Fibroblast of lung (primary cell): ENCODE data around the gene NSRP1. TPM values are rescaled to one million over a fixed set of nuclear protein-coding genes. Genes with fewer than 3 reads are reported as not detected.

Source experiments
- DNase-seq, 2 donors: peaks; one replicate each; pipeline versions ENCODE4 v3.0.0 to v3.0.0-alpha.2; 2010; ENCODE audit warnings: low read depth in 2 of 2
- H2AFZ ChIP-seq: 2 replicates; pipeline ENCODE4 v1.5.1; 2012; ENCODE audit warnings: low read length, control low read depth, inconsistent platforms
- H3K27ac ChIP-seq: 2 replicates; pipeline ENCODE4 v1.5.1; 2011; ENCODE audit warnings: low read length, control low read depth; ENCODE audit not compliant: insufficient read depth
- H3K27me3 ChIP-seq: 2 replicates; pipeline ENCODE4 v1.5.1; 2011; ENCODE audit warnings: mild to moderate bottlenecking, low read length; ENCODE audit not compliant: control insufficient read depth, insufficient read depth
- H3K36me3 ChIP-seq: 2 replicates; pipeline ENCODE4 v1.5.1; 2011; ENCODE audit warnings: low read length; ENCODE audit not compliant: control insufficient read depth, insufficient read depth
- H3K4me1 ChIP-seq: 2 replicates; pipeline ENCODE4 v1.5.1; 2011; ENCODE audit warnings: low read length; ENCODE audit not compliant: control insufficient read depth, insufficient read depth; ENCODE audit errors: extremely low read depth
- H3K4me2 ChIP-seq: 2 replicates; pipeline ENCODE4 v1.5.1; 2011; ENCODE audit warnings: low read length, control low read depth; ENCODE audit not compliant: insufficient read depth; ENCODE audit errors: extremely low read depth
- H3K4me3 ChIP-seq, 4 experiments: fragments of 200-600 bp in 1 of 4; sonication (generic) in 1 of 4; replicated peaks in 1 of 4; 2 replicates each; pipeline ENCODE4 v1.5.1; 2011 to 2016; ENCODE audit warnings: low read length in 4 of 4, low read depth in 3 of 4, mild to moderate bottlenecking in 3 of 4, control low read depth in 2 of 4, inconsistent platforms in 1 of 4, mixed read lengths in 1 of 4; ENCODE audit not compliant: insufficient read depth in 1 of 4; ENCODE audit errors: control extremely low read depth in 1 of 4
- H3K79me2 ChIP-seq: 2 replicates; pipeline ENCODE4 v1.5.1; 2012; ENCODE audit warnings: mild to moderate bottlenecking, low read length, inconsistent platforms; ENCODE audit not compliant: control insufficient read depth, insufficient read depth
- H3K9ac ChIP-seq: 2 replicates; pipeline ENCODE4 v1.5.1; 2011; ENCODE audit warnings: mild to moderate bottlenecking, low read length, control low read depth; ENCODE audit not compliant: insufficient read depth
- H3K9me3 ChIP-seq: 2 replicates; pipeline ENCODE4 v1.5.1; 2012; ENCODE audit warnings: low read depth, low read length; ENCODE audit not compliant: control insufficient read depth, insufficient read depth
- H4K20me1 ChIP-seq: 2 replicates; pipeline ENCODE4 v1.5.1; 2011; ENCODE audit warnings: low read length; ENCODE audit not compliant: control insufficient read depth, insufficient read depth; ENCODE audit errors: extremely low read depth
- EZH2 ChIP-seq: IDR thresholded peaks from 2 replicates; pipeline ENCODE4 v1.5.1; 2012; ENCODE audit warnings: low read length, control low read depth, mild to moderate bottlenecking; ENCODE audit errors: missing control alignments
- polyA plus RNA-seq, 2 donors: library from polyadenylated mRNA; depleted of rRNA in 1 of 2; stranded (reverse) in 1 of 2; unstranded in 1 of 2; fragments of >200 nt; gene quantifications; 2 replicates each; pipeline ENCODE4 v1.2.1, GENCODE V29; 2011 to 2012; ENCODE audit warnings: missing spikeins in 1 of 2
- total RNA-seq: library from RNA; depleted of rRNA; stranded (reverse); fragments of >200 nt; gene quantifications from 2 replicates; pipeline ENCODE4 v1.2.1, GENCODE V29; 2014
- TF ChIP-seq, protein P1 (sequence below), 2 donors: IDR thresholded peaks in 1 of 2; conservative IDR thresholded peaks in 1 of 2; 1 replicate in 1 of 2; 2 replicates in 1 of 2; pipeline ENCODE4 v1.5.1; 2011 to 2012; ENCODE audit warnings: low read length in 2 of 2, control low read depth in 1 of 2, inconsistent platforms in 1 of 2, low read depth in 1 of 2, mild to moderate bottlenecking in 1 of 2

NSRP1 gene
- total and polyA plus RNA-seq, 2 donors (not counting 1 experiment from before 2014, with no cell fraction given), result 12.7 to 19.8 TPM

DNA sequence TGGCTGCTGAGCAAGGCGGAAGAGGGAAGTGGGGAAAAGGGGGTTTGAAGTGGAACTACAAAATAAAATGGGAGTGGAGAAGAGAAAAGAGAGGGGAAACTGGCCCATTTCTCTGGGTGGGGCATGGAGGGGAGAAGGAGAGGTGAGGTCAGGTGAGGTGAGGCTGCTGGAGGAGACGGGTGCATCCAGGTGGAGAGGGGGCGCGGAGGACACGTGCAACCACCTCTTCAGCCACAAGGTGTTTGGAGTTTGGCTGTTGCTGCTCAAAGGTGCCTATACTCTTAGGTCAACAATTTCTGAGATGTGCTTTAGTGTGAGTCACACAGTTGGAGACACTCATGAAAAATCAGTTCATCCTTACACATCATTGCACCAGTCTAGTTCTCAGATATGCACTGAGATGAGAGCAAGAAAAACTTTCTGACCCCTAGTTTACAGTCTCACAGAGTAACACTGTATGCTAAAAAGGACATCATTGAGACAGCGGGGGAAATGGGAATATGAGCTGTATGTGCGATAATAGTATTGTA is 114.0 kb downstream of the NSRP1 start:
- H3K9ac ChIP-seq, result no peak overlapping the region
- no peak overlapping the region for H2AFZ ChIP-seq
- DNase-seq, result no peak
- H3K79me2 ChIP-seq, result no peaks in the 10 kb centered on the region
- no peaks in the 10 kb centered on the region for H3K36me3 ChIP-seq
- no peak overlapping the region for H3K4me3 ChIP-seq
- no peaks in the 10 kb centered on the region for H4K20me1 ChIP-seq
- peaks cover 43% of the 10 kb centered on the region for H3K27me3 ChIP-seq
- TF ChIP-seq, protein P1, sequence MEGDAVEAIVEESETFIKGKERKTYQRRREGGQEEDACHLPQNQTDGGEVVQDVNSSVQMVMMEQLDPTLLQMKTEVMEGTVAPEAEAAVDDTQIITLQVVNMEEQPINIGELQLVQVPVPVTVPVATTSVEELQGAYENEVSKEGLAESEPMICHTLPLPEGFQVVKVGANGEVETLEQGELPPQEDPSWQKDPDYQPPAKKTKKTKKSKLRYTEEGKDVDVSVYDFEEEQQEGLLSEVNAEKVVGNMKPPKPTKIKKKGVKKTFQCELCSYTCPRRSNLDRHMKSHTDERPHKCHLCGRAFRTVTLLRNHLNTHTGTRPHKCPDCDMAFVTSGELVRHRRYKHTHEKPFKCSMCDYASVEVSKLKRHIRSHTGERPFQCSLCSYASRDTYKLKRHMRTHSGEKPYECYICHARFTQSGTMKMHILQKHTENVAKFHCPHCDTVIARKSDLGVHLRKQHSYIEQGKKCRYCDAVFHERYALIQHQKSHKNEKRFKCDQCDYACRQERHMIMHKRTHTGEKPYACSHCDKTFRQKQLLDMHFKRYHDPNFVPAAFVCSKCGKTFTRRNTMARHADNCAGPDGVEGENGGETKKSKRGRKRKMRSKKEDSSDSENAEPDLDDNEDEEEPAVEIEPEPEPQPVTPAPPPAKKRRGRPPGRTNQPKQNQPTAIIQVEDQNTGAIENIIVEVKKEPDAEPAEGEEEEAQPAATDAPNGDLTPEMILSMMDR (conservative IDR thresholded peaks at IDR 0.05 in 1 of 2, IDR thresholded peaks at IDR 0.05 in 1 of 2; ENCODE audit: low read depth in 1 of 2, low read length in 2 of 2), result no peak
- TF ChIP-seq EZH2, result no peak
- H3K4me2 ChIP-seq, result no peak overlapping the region
- H3K9me3 ChIP-seq, result no peaks in the 10 kb centered on the region
- H3K4me1 ChIP-seq, result no peaks in the 10 kb centered on the region
- no peak overlapping the region for H3K27ac ChIP-seq

DNA sequence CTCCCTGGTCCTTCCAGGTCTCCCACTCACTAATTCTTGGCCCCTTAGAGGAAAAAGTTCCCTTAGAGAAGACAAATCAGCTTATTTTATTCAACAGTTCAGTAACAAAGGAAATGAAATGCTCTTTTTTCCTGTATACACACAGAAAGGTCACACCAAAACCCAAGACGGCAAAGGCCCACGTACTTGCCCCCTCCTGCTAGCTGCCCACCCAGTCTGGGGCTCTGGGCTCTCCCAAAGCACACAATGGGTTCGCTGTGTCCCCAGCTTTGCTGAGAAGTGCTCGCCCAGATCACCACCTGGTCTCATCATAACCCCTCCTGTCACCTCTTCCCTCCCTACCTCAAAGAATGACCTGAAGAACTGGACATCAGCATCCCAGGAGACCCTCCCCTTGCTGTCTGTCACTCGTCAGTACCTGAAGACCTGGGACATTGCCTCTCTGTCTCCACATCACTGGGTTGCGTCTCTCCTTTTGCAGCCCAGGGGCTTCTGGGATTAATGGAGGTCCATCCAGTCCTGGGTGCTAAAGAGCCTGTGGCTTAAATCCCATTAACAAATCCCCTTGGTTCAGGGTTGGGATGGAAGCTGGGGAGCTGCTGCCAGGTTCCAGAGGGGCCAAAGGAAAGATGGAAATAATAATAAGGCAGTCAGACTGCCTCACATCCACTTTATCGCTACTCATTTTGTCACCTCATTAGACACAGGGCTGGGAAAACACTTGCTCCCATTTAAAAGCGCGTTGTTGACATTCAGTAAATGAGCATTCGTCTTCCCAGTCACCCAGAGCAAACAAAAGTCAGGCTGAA is 115.6 kb downstream of the NSRP1 start:
- no peak overlapping the region for H3K9ac ChIP-seq
- H4K20me1 ChIP-seq, result no peaks in the 10 kb centered on the region
- H3K9me3 ChIP-seq, result no peaks in the 10 kb centered on the region
- no peaks in the 10 kb centered on the region for H3K36me3 ChIP-seq
- no peak overlapping the region for H2AFZ ChIP-seq
- no peak for DNase-seq
- H3K27me3 ChIP-seq, result peaks cover 50% of the 10 kb centered on the region
- H3K4me2 ChIP-seq, result no peak overlapping the region
- no peak overlapping the region for H3K4me3 ChIP-seq
- H3K79me2 ChIP-seq, result no peaks in the 10 kb centered on the region
- H3K4me1 ChIP-seq, result peaks cover 3% of the 10 kb centered on the region
- no peak overlapping the region for H3K27ac ChIP-seq
- TF ChIP-seq, protein P1 (conservative IDR thresholded peaks at IDR 0.05 in 1 of 2, IDR thresholded peaks at IDR 0.05 in 1 of 2; ENCODE audit: low read depth in 1 of 2, low read length in 2 of 2), result no peak
- TF ChIP-seq EZH2, result peak; percentile 29

DNA sequence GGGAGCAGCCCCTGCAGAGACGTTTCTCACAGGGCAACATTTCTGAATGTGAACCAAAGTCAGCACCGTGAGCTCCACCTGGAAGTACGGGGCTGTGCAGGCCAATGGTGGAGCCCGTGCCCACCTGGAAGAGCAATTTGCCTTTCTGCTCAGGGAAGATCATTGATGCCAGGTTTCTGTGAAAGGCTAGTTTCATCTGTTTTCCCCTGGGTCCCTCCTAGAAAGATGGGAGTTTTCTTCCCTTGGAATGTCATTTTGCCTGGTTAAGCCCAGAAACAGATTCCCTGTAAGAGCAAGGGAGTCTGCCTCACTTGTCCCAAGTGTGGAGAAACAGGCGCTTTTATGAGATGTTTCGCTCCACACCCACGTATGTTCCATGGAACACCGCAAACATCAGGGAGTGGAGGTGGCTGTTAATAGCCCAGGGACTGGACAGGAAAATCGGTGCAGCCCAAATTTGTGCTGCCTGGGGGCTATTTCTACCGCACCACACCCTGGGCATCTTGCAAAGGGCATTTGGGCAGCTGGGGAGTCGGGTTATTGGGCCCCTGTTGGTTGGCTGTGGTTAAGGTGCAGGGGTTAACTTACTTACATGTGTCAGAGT is 116.3 kb downstream of the NSRP1 start:
- Histone ChIP-seq H4K20me1 (no peaks in the 10 kb centered on the region), H3K27me3 (peaks cover 55% of the 10 kb centered on the region), H3K4me3 (no peak overlapping the region), H2AFZ (no peak overlapping the region), H3K36me3 (no peaks in the 10 kb centered on the region), H3K79me2 (no peaks in the 10 kb centered on the region), H3K9me3 (no peaks in the 10 kb centered on the region), H3K9ac (no peak overlapping the region), H3K4me2 (no peak overlapping the region), H3K4me1 (peaks cover 3% of the 10 kb centered on the region), H3K27ac (no peak overlapping the region)
- TF ChIP-seq, protein P1 (conservative IDR thresholded peaks at IDR 0.05 in 1 of 2, IDR thresholded peaks at IDR 0.05 in 1 of 2; ENCODE audit: low read depth in 1 of 2, low read length in 2 of 2), result no peak
- TF ChIP-seq EZH2, result no peak
- no peak for DNase-seq
